Measurements from ENCODE around the gene ATP6V1C2. TPM values are rescaled to one million over a fixed set of nuclear protein-coding genes. Genes with fewer than 3 reads are reported as not detected.
"Not testable (repeated sequence)": the region's sequence is repeated elsewhere in the genome, so short reads cannot be mapped to it uniquely, and the experiment has no call there.

Gene ATP6V1C2
- total RNA-seq, 2 donors from 2014 or later = 0.12 to 0.44 TPM

GRCh38 chr2:10814142-10814541 is 92.7 kb downstream of the ATP6V1C2 start:
- Histone ChIP-seq H3K9me3 (no peaks in the 10 kb centered on the region), H3K27me3 (no peaks in the 10 kb centered on the region), H3K36me3 (no peaks in the 10 kb centered on the region), H3K4me1 (peaks cover 0 to 23% of the 10 kb centered on the region in 2 donors), H3K27ac (no peak overlapping the region), H3K4me3 (no peak overlapping the region)
- DNase-seq (ENCODE audit: low spot score) = no peak
- TF ChIP-seq, protein P1, sequence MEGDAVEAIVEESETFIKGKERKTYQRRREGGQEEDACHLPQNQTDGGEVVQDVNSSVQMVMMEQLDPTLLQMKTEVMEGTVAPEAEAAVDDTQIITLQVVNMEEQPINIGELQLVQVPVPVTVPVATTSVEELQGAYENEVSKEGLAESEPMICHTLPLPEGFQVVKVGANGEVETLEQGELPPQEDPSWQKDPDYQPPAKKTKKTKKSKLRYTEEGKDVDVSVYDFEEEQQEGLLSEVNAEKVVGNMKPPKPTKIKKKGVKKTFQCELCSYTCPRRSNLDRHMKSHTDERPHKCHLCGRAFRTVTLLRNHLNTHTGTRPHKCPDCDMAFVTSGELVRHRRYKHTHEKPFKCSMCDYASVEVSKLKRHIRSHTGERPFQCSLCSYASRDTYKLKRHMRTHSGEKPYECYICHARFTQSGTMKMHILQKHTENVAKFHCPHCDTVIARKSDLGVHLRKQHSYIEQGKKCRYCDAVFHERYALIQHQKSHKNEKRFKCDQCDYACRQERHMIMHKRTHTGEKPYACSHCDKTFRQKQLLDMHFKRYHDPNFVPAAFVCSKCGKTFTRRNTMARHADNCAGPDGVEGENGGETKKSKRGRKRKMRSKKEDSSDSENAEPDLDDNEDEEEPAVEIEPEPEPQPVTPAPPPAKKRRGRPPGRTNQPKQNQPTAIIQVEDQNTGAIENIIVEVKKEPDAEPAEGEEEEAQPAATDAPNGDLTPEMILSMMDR (IDR thresholded peaks at IDR 0.05) = no peak

DNA sequence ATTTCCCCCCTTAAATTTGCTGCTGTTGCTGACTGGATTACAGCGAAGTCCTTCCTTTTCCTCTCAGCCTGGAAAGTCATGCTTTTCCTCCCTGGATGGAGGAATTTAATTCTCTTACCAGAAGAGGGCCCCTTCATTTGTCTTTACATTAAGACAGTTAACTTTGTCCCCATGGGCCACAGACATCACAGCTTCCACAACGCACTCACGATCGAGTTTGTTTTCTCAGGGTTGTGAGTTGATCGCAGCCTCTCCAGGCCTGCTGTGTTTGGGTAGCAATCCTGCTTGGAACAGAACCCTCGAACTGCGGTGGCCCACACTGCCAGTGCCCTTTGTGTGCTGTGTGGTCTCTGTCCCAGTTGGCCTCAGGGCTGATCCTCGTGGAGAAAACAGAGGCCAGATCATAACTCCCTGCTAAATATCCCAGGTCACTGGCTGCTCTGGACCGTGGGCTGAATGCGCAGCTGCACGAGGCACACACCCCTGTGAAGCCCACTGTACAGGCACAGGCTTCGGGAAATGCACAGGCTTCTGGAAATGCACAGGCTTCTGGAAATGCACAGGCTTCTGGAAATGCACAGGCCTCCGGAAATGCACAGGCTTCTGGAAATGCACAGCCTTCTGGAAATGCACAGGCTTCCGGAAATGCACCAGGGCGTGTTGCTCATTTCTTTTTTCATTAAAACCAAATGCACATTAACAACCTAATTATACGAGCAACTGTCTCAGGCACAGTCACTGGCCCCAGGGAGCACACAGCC is 93.3 kb downstream of the ATP6V1C2 start:
- H3K27me3 ChIP-seq = no peaks in the 10 kb centered on the region
- H3K9me3 ChIP-seq = no peaks in the 10 kb centered on the region
- no peak overlapping the region for H3K27ac ChIP-seq
- H3K4me1 ChIP-seq = peaks cover 0 to 23% of the 10 kb centered on the region in 2 donors
- TF ChIP-seq, protein P1 (IDR thresholded peaks at IDR 0.05) = no peak
- H3K36me3 ChIP-seq = no peaks in the 10 kb centered on the region
- no peak for DNase-seq (ENCODE audit: low spot score)
- no peak overlapping the region for H3K4me3 ChIP-seq

DNA sequence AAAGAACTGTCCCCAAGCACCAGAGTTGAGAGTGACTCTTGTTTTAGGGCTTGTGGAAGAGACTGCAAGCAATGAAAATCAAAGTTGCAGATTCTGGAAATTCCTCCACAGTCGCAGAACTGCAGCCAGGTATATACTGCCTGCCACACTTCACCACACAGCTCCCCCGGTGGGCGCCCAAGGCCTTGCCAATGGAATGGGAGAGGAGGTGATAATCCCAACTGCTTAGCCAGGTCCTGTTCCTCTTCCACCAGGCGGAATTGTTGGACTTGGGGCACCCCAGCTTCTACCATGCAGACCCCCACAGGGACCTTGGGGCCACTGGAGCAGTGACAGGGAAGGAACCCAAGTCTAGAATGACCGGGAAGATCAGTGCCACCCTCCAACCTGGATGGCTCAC is 96.0 kb downstream of the ATP6V1C2 start:
- DNase-seq (ENCODE audit: low spot score) = no peak
- H3K4me1 ChIP-seq = peaks cover 0 to 15% of the 10 kb centered on the region in 2 donors
- TF ChIP-seq, protein P1 (IDR thresholded peaks at IDR 0.05) = no peak
- no peaks in the 10 kb centered on the region for H3K9me3 ChIP-seq
- H3K27ac ChIP-seq = no peak overlapping the region
- no peaks in the 10 kb centered on the region for H3K36me3 ChIP-seq
- H3K4me3 ChIP-seq = no peak overlapping the region
- H3K27me3 ChIP-seq = no peaks in the 10 kb centered on the region

GRCh38 chr2:10818305-10818704 is 96.9 kb downstream of the ATP6V1C2 start:
- H3K4me1 ChIP-seq = peaks cover 0 to 12% of the 10 kb centered on the region in 2 donors
- not testable (repeated sequence) for H3K4me3 ChIP-seq; H3K27me3 ChIP-seq; H3K9me3 ChIP-seq; H3K36me3 ChIP-seq; DNase-seq (ENCODE audit: low spot score); H3K27ac ChIP-seq

DNA sequence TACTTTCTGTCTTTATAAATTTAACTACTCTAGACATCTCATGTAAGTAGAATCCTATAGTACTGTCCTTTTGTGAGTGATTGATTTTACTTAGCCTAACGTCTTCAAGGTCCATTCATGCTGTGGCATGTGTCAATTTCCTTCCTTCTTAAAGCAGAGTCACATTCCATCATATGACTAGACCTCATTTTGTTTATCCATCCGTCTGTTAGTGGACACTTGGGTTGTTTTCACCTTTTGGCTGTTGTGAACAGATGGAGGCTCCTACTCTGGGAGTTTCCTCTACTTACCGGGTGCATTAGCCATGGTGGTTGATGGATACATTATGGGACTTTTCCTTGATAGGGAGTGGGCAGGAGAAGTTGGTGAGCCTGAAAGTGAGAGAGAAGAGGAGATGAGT is 97.6 kb downstream of the ATP6V1C2 start:
- Histone ChIP-seq H3K27ac (no peak overlapping the region), H3K27me3 (no peaks in the 10 kb centered on the region), H3K9me3 (no peaks in the 10 kb centered on the region), H3K4me3 (no peak overlapping the region), H3K36me3 (no peaks in the 10 kb centered on the region), H3K4me1 (peaks cover 0 to 11% of the 10 kb centered on the region in 2 donors)
- TF ChIP-seq, protein P1 (IDR thresholded peaks at IDR 0.05) = no peak
- no peak for DNase-seq (ENCODE audit: low spot score)

DNA sequence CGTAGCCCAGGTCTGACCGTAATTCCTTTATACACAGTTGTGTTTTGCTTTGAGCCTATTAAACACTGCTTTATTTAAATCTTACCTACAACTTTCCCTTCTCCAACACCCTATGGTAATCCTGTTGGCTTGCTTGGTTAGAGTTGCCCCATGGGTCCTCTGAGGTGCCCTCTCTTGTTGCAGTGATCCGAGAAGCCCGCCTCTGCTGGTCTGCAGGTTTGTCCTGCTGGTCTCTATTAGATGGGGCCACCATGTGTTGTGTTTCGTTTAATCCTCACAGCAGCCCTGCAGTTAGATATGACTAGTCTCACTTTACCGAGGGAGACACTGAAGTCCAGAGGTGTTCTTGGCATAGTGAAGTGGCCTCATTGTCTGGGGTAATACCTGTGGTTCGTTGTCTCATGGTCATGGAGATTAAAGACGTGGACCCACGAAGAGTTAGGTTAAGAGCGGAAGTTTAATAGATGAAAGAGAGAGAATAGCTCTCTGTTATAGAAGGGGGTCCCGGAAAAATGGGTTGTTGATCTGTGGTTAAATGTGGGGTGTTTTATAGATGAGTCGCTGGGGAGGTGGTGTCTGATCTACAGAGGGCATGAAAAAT is 98.4 kb downstream of the ATP6V1C2 start:
- Histone ChIP-seq H3K27ac (no peak overlapping the region), H3K9me3 (no peaks in the 10 kb centered on the region), H3K36me3 (no peaks in the 10 kb centered on the region), H3K4me1 (peaks cover 0 to 11% of the 10 kb centered on the region in 2 donors), H3K27me3 (no peaks in the 10 kb centered on the region), H3K4me3 (no peak overlapping the region)
- TF ChIP-seq, protein P1 (IDR thresholded peaks at IDR 0.05) = no peak
- no peak for DNase-seq (ENCODE audit: low spot score)
